Erythroblast (primary cell): ENCODE measurements around the gene PDZRN3.

Source experiments
- DNase-seq, 2 experiments: peaks; one replicate each; lab custom pipeline; 2025; lab: John Stamatoyannopoulos, UW
- GATA1 ChIP-seq: IDR thresholded peaks from 2 replicates; pipeline ENCODE4 v1.6.1; 2011; ENCODE audit warnings: low read depth, mild to moderate bottlenecking, control low read depth, low read length, moderate library complexity
- POLR2A ChIP-seq: IDR thresholded peaks from 2 replicates; pipeline ENCODE4 v1.6.1; 2011; ENCODE audit warnings: mild to moderate bottlenecking, low read length

The PDZRN3 gene

GRCh38 chr3:73433687-73434086, 191.1 kb downstream of the PDZRN3 start:
- no peak for TF ChIP-seq GATA1
- no peak for TF ChIP-seq POLR2A
- DNase-seq = no peak

- TF ChIP-seq GATA1 (no peak), POLR2A (no peak)
- no peak for DNase-seq
Measured at GRCh38 chr3:73433079-73433478, 191.7 kb downstream of the PDZRN3 start.

- TF ChIP-seq POLR2A = no peak
- TF ChIP-seq GATA1 = no peak
- no peak for DNase-seq
Measured at GRCh38 chr3:73432706-73433032, 192.1 kb downstream of the PDZRN3 start.

- DNase-seq = peak; percentile 40 to 53
- TF ChIP-seq GATA1 (no peak), POLR2A (no peak)
Measured at GRCh38 chr3:73432023-73432705, 192.6 kb downstream of the PDZRN3 start.

GRCh38 chr3:73431183-73431900, 193.4 kb downstream of the PDZRN3 start:
- TF ChIP-seq GATA1 = no peak
- no peak for TF ChIP-seq POLR2A

GRCh38 chr3:73427048-73427706, 197.6 kb downstream of the PDZRN3 start:
- no peak for DNase-seq
- TF ChIP-seq GATA1 = no peak
- no peak for TF ChIP-seq POLR2A

More at GRCh38 chr3:73431183-73431900, 193.4 kb downstream of the PDZRN3 start:
- no peak for DNase-seq

GRCh38 chr3:73426606-73427005, 198.1 kb downstream of the PDZRN3 start:
- TF ChIP-seq GATA1 = no peak
- TF ChIP-seq POLR2A = no peak
- DNase-seq = no peak

GRCh38 chr3:73423116-73423515, 201.6 kb downstream of the PDZRN3 start:
- TF ChIP-seq GATA1 = no peak
- no peak for TF ChIP-seq POLR2A
- DNase-seq = no peak

GRCh38 chr3:73422571-73422970, 202.2 kb downstream of the PDZRN3 start:
- no peak for TF ChIP-seq POLR2A
- TF ChIP-seq GATA1 = no peak

GRCh38 chr3:73419942-73420341, 204.8 kb downstream of the PDZRN3 start:
- no peak for TF ChIP-seq POLR2A
- TF ChIP-seq GATA1 = no peak
- no peak for DNase-seq

More at GRCh38 chr3:73422571-73422970, 202.2 kb downstream of the PDZRN3 start:
- DNase-seq = no peak

- no peak for TF ChIP-seq POLR2A
- TF ChIP-seq GATA1 = no peak
- no peak for DNase-seq
Measured at GRCh38 chr3:73419179-73419803, 205.4 kb downstream of the PDZRN3 start.

GRCh38 chr3:73418681-73419080, 206.1 kb downstream of the PDZRN3 start:
- no peak for TF ChIP-seq POLR2A
- TF ChIP-seq GATA1 = no peak
- DNase-seq = no peak

- no peak for DNase-seq
- TF ChIP-seq POLR2A (no peak), GATA1 (no peak)
Measured at GRCh38 chr3:73415118-73415517, 209.6 kb downstream of the PDZRN3 start.
